Measurements from ENCODE around the gene ITM2C.

DNA sequence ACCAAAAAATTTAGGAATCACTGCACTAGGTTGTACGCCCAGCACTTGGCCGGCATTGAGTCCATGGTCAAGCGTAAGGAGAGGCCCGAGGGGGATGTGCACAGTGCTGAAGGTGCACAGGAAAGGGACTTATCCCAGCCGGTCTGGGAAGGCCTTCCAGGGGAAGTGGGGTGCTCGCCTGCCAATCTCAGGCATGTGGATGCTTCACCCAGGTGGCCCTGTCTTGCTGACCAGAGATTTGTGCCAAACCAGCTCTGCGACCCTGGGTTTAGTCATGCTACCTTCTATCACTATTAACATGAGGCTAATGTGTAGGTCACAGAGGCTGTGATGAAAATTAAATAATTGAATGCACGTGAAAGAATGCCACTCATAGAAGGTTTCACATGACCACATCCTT, 1.7 kb upstream of the ITM2C start:
- TF ChIP-seq, protein P1, sequence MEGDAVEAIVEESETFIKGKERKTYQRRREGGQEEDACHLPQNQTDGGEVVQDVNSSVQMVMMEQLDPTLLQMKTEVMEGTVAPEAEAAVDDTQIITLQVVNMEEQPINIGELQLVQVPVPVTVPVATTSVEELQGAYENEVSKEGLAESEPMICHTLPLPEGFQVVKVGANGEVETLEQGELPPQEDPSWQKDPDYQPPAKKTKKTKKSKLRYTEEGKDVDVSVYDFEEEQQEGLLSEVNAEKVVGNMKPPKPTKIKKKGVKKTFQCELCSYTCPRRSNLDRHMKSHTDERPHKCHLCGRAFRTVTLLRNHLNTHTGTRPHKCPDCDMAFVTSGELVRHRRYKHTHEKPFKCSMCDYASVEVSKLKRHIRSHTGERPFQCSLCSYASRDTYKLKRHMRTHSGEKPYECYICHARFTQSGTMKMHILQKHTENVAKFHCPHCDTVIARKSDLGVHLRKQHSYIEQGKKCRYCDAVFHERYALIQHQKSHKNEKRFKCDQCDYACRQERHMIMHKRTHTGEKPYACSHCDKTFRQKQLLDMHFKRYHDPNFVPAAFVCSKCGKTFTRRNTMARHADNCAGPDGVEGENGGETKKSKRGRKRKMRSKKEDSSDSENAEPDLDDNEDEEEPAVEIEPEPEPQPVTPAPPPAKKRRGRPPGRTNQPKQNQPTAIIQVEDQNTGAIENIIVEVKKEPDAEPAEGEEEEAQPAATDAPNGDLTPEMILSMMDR (tag by site-specific recombination; IDR thresholded peaks at IDR 0.05): no peak
- TF ChIP-seq, protein P2, sequence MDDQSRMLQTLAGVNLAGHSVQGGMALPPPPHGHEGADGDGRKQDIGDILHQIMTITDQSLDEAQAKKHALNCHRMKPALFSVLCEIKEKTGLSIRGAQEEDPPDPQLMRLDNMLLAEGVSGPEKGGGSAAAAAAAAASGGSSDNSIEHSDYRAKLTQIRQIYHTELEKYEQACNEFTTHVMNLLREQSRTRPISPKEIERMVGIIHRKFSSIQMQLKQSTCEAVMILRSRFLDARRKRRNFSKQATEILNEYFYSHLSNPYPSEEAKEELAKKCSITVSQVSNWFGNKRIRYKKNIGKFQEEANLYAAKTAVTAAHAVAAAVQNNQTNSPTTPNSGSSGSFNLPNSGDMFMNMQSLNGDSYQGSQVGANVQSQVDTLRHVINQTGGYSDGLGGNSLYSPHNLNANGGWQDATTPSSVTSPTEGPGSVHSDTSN (CRISPR knock-in tag; IDR thresholded peaks at IDR 0.05): no peak
- TF ChIP-seq ZFP37 (tag by site-specific recombination; IDR thresholded peaks at IDR 0.05): no peak
- no peak for TF ChIP-seq ZNF596 (tag by site-specific recombination; IDR thresholded peaks at IDR 0.05)
- no peak for TF ChIP-seq TCF7L2 (IDR thresholded peaks at IDR 0.05; ENCODE audit: borderline replicate concordance, low read depth, low read length)
- TF ChIP-seq ZNF350 (tag by site-specific recombination; IDR thresholded peaks at IDR 0.05): no peak
- TF ChIP-seq ZNF140 (tag by site-specific recombination; IDR thresholded peaks at IDR 0.05): no peak
- TF ChIP-seq YY1 (tag by site-specific recombination; IDR thresholded peaks at IDR 0.05): no peak
- no peak for TF ChIP-seq REST (tag by site-specific recombination; IDR thresholded peaks at IDR 0.05)

Measured in HEK293 (cell line).